Measurements from ENCODE around the gene ATP11A. TPM values are rescaled to one million over a fixed set of nuclear protein-coding genes. Genes with fewer than 3 reads are reported as not detected.

ATP11A gene
- total and polyA plus RNA-seq, 9 donors: 6.6 to 72.7 (median 34.9) TPM

DNA sequence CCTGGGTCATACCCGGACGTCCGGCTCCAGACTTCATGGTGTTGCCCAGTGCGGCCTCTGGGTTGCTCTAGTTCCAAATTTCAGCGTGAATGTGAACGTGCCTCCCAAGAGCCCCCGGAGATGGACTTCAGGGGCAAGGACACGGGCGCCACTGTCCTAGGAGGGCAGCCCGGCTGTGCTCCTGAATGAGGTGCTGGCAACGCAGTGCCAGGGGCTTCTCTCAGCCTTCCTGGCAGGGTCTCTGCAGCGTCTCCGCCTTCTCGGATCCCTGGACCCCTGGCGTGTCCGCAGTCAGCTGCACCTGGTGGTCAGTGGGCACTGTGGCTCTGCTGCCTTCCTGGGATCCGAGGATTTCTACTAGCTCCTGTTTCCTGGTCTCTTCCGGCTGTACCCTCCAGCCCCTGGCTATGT is 177.5 kb downstream of the ATP11A start:
- H3K27me3 ChIP-seq: no peaks in the 10 kb centered on the region
- peak in 1 of 5 donors; percentile 5 for DNase-seq
- no peak overlapping the region for H3K4me3 ChIP-seq
- H3K9me3 ChIP-seq: no peaks in the 10 kb centered on the region
- H3K27ac ChIP-seq: no peak overlapping the region
- no peaks in the 10 kb centered on the region for H3K36me3 ChIP-seq
- TF ChIP-seq CTCF (IDR thresholded peaks at IDR 0.05): no peak
- no peak for TF ChIP-seq POLR2A (IDR thresholded peaks at IDR 0.05)
- no peak for TF ChIP-seq EP300 (IDR thresholded peaks at IDR 0.05)
- intact Hi-C loops (cut with DNase I): no loop called here
- no peaks in the 10 kb centered on the region for H3K4me1 ChIP-seq (ENCODE audit: insufficient read depth)
- WGBS, 3 donors: 93 to 97% (median 96%) methylated on average over 18 of the region's 18 CpGs

DNA sequence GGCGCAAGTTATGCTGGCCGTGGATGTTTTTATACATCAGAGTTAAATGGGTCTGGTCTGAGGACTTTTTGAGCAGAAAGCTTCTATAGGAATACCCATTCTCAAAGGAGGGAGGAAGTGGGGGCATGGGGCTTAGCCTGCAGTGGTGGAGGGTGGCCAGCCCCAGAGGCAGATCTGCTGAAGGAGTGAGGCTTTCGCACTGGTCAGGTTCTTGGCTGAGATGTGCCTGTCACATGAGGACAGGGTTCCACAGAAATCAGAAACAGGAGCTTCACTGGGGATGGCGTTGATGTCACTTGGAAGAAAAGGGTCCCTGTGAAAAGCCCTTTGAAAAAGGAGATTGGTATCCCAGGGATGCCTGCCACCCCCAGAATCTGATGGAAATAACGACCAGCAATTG is 178.5 kb downstream of the ATP11A start:
- H3K36me3 ChIP-seq: no peaks in the 10 kb centered on the region
- intact Hi-C loops (cut with DNase I): no loop called here
- H3K27me3 ChIP-seq: no peaks in the 10 kb centered on the region
- TF ChIP-seq CTCF (IDR thresholded peaks at IDR 0.05): no peak
- TF ChIP-seq EP300 (IDR thresholded peaks at IDR 0.05): no peak
- no peak for TF ChIP-seq POLR2A (IDR thresholded peaks at IDR 0.05)
- no peaks in the 10 kb centered on the region for H3K4me1 ChIP-seq (ENCODE audit: insufficient read depth)
- peak in 1 of 5 donors; percentile 1 for DNase-seq
- WGBS, 3 donors: 88 to 92% (median 90%) methylated on average over 5 of the region's 5 CpGs
- no peaks in the 10 kb centered on the region for H3K9me3 ChIP-seq
- H3K4me3 ChIP-seq: no peak overlapping the region
- H3K27ac ChIP-seq: no peak overlapping the region

- H3K4me3 ChIP-seq: no peak overlapping the region
- no peaks in the 10 kb centered on the region for H3K36me3 ChIP-seq
- peak in 1 of 5 donors; percentile 3 for DNase-seq
- no peaks in the 10 kb centered on the region for H3K9me3 ChIP-seq
- H3K4me1 ChIP-seq (ENCODE audit: insufficient read depth): no peaks in the 10 kb centered on the region
- intact Hi-C loops (cut with DNase I): loop anchor here in 1 of 4 donors (10.0 kb wide), 1 partner anchor 225 kb away; no protein-coding TSS in a partner anchor
- no peak overlapping the region for H3K27ac ChIP-seq
- 75 to 84% (median 79%) methylated on average over 15 of the region's 15 CpGs for WGBS, 3 donors
- H3K27me3 ChIP-seq: no peaks in the 10 kb centered on the region
- TF ChIP-seq EP300 (IDR thresholded peaks at IDR 0.05) (no peak), POLR2A (IDR thresholded peaks at IDR 0.05) (no peak), CTCF (IDR thresholded peaks at IDR 0.05) (no peak)
Measured at GRCh38 chr13:112869202-112870050, 179.6 kb downstream of the ATP11A start.

DNA sequence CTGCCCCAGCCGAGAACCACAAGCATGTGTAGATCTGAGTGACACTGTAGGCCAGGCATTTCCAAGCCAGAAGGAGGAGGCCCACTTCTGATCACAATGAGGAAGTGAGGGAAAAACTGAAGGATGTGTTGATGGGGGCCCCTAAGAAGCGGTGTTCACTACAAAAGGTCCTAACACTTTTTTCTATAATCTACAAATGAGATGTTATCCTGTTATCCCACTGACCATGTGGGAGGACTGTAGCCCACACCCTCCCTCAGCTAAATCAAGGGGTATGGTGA is 180.2 kb downstream of the ATP11A start:
- 66 to 83% (median 82%) methylated on average over 2 of the region's 2 CpGs for WGBS, 3 donors
- intact Hi-C loops (cut with DNase I): loop anchor here in 1 of 4 donors (10.0 kb wide), 1 partner anchor 225 kb away; no protein-coding TSS in a partner anchor
- Histone ChIP-seq H3K9me3 (no peaks in the 10 kb centered on the region), H3K4me1 (ENCODE audit: insufficient read depth) (no peaks in the 10 kb centered on the region), H3K36me3 (no peaks in the 10 kb centered on the region), H3K4me3 (no peak overlapping the region), H3K27ac (no peak overlapping the region), H3K27me3 (no peaks in the 10 kb centered on the region)
- no peak for TF ChIP-seq POLR2A (IDR thresholded peaks at IDR 0.05)
- no peak for TF ChIP-seq CTCF (IDR thresholded peaks at IDR 0.05)
- no peak for TF ChIP-seq EP300 (IDR thresholded peaks at IDR 0.05)
- no peak for DNase-seq
